Activated CD8-positive, alpha-beta memory T cell treated with anti-CD3 and anti-CD28 coated beads for 36 hours (primary cell): ENCODE results near the gene FSTL4. TPM values are rescaled to one million over a fixed set of nuclear protein-coding genes. Genes with fewer than 3 reads are reported as not detected.
"Not testable (repeated sequence)": the region's sequence is repeated elsewhere in the genome, so short reads cannot be mapped to it uniquely, and the experiment has no call there.

Source experiments
- CTCF ChIA-PET: fragments of 350-600 bp; sonication (Branson Sonifier 250); formaldehyde crosslinking; loops from one replicate; lab custom pipeline; 2021; ENCODE audit warnings: antibody characterized with exemption; lab: Charles Lee
- POLR2A ChIA-PET: fragments of 350-600 bp; sonication (Branson Sonifier 250); formaldehyde crosslinking; loops from one replicate; lab custom pipeline; 2021; ENCODE audit warnings: antibody characterized with exemption; lab: Charles Lee
- total RNA-seq, 2 experiments: library from RNA; stranded (reverse); gene quantifications; one replicate each; pipeline ENCODE4 v1.2.3, GENCODE V29; 2021

The FSTL4 gene
- total RNA-seq, 2 experiments from 2014 or later, result 0.30 TPM; not detected in 1

DNA sequence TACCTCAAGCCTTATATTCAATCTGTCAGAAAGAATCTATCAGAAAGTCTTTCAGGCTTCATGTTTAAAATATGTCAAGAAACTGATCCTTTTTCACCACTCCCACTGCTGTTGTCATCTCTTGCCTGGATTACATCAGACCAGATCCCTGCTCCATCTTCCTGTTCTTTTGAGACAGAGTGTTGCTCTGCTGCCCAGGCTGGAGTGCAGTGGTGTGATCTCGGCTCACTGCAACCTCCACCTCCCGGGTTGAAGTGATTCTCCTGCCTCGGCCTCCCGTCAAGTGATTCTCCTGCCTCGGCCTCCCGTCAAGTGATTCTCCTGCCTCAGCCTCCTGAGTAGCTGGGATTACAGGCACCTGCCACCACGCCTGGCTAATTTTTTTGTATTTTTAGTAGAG, 396.2 kb downstream of the FSTL4 start:
- CTCF ChIA-PET, POLR2A ChIA-PET: not testable (repeated sequence)

DNA sequence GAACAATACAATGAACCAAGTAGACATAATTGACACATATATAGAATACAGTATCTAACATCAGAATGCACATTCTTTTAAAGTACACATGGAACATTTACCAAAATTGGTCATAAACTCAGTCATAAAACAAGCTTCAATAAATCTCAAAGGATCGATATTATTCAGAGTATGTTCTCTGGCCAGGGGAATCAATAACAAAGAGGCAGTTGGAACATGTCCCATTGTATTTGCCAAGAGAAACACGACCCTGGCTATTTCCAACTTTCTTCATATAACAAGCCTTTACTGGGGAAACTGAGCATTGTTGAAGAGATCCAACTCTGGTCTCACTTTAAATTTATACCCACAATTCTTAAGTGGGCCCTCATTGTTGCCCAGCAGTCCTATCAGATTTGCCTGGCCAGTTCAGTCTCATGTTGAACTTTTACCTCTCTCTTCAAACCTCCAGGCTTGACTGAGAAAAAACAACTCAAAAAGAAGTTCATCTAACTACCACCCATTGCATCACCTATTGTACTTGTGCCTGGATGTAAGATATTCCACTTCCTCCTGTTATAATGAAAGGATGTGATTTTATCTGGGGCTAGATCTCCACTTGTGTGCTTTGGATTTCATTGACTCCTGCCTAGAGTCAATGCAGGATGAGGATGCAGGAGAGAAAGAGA, 398.1 kb downstream of the FSTL4 start:
- POLR2A ChIA-PET, result no interaction called here
- CTCF ChIA-PET, result no interaction called here

DNA sequence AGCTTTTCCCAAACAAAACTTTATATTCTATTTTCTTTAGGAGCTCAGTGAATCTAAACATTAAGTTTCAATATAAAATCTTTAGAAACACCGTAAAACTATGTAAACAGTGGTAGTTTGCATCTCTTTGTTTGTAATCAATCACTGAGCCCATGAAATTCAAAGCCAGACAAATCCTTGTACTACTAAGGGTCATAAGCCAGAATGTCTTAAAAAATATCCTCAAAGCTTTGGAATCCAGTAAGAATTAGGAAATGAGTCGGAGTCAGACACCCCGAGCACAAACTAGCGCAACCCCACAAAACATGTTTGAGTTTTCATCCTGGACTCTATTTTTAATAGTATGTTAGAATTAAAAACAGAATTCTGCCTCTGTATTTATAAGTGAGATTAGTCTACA, 406.7 kb downstream of the FSTL4 start:
- POLR2A ChIA-PET, result no interaction called here
- CTCF ChIA-PET, result no interaction called here

DNA sequence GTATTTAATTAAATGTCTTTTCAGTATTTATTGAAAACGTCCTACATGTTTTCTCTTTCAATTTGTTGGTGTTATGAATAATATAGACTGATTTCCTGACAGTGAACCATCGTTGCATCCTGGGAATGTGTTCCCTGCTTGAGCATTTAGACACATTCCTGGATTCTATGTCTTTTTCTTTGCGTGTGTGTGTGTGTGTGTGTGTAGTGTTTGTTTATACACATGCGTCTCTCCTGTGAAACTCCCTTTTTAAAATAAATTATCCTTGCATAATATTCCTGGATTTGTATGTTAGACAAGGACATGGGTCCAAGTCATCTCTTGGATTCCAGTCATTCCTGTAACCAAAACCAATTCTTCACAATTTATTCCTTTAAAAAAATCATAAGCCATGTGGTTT, 407.1 kb downstream of the FSTL4 start:
- ChIA-PET CTCF (no interaction called here), POLR2A (no interaction called here)

DNA sequence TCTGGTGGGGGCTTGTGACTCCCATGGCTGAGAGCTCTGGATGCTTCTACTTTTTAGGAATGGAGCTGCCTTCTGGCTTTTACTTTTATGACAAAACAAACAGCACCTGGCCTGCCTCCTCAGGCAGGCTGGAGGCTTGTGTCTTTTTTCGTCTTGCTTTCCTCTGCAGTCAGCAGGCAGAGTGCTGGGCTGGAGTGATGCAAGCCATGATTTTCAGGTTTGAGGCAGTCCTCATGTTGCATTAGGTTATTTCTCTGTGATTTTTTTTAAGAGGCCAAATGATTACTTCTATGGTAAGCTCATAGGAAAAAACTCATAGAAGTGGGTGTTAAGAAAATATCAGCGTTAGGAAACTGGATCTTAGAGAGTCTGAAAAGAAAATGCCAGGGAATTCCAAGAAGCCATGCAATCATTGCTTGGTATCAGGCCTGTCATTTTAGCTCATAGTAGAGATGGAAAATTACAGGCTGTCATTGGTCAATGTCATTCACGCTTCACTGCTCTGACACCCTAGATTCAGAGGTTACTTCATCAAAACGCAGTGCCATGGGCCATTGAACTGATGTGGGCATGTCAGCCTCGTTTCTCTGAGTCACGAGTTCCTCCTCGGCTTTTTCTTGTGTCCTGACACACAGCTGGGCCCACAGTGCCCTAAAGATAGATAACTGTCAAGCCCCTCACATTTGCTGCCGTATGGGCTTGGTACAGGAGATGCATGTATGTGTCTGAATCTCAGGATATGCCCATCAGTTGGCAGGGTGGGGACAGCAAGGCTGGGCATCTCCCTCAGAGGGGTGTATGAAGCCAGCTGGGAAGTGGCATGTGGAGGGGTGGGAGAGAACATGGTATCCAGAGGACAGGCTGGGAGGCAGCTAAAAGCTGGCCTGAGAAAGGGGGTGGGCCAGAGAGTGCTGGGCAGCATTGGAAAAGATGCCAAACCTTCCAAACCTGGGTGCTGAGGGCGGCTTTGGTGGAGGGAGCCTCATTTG, 408.7 kb downstream of the FSTL4 start:
- POLR2A ChIA-PET, result no interaction called here
- CTCF ChIA-PET, result no interaction called here

GRCh38 chr5:133202066-133202665, 410.2 kb downstream of the FSTL4 start:
- ChIA-PET CTCF (no interaction called here), POLR2A (no interaction called here)

DNA sequence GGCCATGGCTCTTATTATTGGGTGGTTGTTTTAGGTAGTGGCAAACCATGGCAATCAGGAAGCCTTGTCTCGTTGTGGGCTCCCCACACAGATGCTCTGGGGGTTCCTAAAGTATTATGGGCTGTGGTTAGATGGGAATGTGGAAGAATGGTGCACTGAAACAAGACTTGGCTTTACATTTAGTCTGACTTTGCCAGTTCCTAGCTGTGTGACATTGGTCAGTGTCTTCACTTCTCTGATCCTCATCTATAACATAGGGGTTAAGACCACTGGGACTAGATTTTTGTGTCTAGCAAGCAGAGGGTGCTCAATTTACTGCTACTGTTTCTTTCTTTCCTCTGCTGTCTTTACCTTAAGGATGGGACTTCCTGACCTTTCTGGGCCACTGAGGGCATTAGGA, 411.0 kb downstream of the FSTL4 start:
- POLR2A ChIA-PET, result no interaction called here

DNA sequence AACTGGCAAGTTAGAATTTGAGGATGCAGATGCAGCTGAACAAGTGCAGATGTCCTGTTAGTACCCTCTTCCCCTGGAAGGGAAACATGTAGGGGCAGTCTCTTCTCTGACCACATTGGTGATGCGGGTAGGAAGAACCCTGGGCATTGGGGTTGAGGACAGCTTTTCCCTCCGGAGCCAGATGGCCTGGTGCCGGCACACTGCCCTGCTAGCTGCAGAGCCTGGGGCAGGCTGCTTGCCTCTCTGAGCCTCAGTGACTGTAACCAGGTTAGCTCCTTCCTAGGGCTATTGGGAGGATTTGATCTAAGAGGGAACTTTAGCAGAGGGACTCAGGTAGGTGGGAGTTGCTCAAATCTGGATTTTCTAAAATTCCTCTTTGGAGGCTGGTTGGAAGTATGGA, 412.1 kb downstream of the FSTL4 start:
- POLR2A ChIA-PET, result no interaction called here
- CTCF ChIA-PET, result no interaction called here

More for the DNA sequence above, 411.0 kb downstream of the FSTL4 start:
- CTCF ChIA-PET, result no interaction called here

GRCh38 chr5:133199417-133200178, 412.7 kb downstream of the FSTL4 start:
- POLR2A ChIA-PET, result no interaction called here

DNA sequence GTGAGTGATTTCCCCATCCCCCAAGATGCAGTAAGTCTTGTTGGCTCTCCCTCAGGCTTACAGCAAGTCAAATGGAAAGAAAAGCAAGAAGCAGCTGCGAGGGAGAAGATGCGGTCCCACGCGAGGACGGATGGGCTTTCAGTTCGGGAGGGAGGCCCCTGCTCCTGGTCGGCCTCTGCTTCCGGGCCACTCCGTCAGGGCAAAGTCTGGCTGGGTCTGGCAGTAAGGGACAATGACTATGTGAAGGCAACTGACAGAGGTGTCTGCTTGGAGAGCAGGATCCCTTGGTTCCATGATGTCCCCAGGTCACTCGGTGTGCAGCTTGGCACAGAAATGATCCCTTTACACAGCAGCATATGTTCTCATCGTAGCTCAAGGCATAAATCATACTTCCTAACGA, 413.8 kb downstream of the FSTL4 start:
- POLR2A ChIA-PET, result no interaction called here
- CTCF ChIA-PET, result interaction anchor here (0.5 kb wide), 1 partner anchor 61 kb away, joined by 3 read pairs; no protein-coding TSS in a partner anchor

More at GRCh38 chr5:133199417-133200178, 412.7 kb downstream of the FSTL4 start:
- CTCF ChIA-PET, result no interaction called here

GRCh38 chr5:133196441-133197085, 415.8 kb downstream of the FSTL4 start:
- POLR2A ChIA-PET, result no interaction called here
- CTCF ChIA-PET, result interaction anchor here (0.7 kb wide), 1 partner anchor 67 kb away, joined by 4 read pairs; no protein-coding TSS in a partner anchor

DNA sequence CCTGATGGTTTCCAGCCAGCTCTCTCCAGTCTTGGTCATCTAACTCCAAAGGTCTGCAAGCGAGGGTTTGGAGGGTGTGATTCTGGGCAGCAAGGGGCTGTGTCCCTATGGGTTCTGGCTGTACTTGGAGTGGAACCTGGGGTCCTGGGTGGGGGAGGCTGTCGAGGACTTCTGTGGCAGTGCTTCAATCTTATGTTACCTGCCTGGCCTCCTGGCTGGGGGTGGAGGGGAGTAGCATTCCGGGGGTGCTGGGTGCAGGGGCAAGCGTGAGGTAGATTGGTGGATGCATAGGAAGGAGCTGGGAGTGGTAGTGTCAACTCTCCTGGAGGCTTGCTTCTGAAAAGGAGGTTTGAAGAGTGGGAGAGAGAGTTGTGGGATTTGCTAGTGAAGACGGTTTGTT, 417.1 kb downstream of the FSTL4 start:
- POLR2A ChIA-PET, result no interaction called here
- CTCF ChIA-PET, result no interaction called here

DNA sequence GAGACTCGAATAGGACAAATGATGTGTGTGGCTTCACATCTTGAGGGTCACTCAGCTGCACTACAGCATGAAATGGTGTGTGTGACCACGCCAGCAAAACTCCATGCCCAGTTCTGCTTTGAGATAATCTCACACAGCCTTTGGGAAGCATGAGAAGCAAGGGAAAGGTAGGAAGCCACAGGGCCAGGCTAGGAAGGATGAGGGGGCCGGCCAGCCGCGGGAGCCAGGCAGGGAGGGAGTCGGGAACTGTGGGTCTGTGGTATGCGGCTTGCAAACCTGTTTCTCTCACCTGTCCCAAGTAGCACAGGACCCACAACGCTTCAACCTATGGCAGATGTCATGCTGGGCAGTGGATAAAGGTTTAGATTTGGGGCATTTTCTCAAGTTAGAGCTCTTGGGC, 418.5 kb downstream of the FSTL4 start:
- ChIA-PET POLR2A (no interaction called here), CTCF (no interaction called here)

GRCh38 chr5:133192716-133193115, 419.6 kb downstream of the FSTL4 start:
- ChIA-PET CTCF (no interaction called here), POLR2A (no interaction called here)

- POLR2A ChIA-PET, result no interaction called here
- CTCF ChIA-PET, result no interaction called here
Measured at GRCh38 chr5:133189881-133190280, 422.5 kb downstream of the FSTL4 start.

DNA sequence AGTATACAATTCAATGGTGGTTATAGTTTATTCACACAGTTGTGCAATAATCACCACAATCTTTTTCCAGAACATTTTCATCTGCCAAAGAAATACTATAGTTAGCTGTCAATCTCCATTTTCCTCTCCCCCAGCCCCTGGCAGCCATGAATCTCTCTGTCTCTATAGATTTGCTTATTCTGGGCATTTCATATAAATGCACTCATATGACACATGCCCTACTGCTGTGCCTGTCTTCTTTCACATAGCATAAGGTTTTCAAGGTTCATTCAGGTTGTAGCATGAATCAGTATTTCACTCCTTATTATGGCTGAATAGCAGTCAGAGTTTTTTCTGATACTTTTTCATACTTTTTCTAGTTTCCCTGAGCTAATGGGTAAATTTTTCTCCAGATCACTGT, 432.9 kb downstream of the FSTL4 start:
- CTCF ChIA-PET, result no interaction called here

GRCh38 chr5:133170756-133171387, 441.5 kb downstream of the FSTL4 start:
- POLR2A ChIA-PET, result interaction anchor here (1.2 kb wide), 1 partner anchor 13 kb away, joined by 4 read pairs; no protein-coding TSS in a partner anchor
- CTCF ChIA-PET, result not testable (repeated sequence)

More for the DNA sequence above, 432.9 kb downstream of the FSTL4 start:
- POLR2A ChIA-PET, result no interaction called here

GRCh38 chr5:133164759-133165158, 447.6 kb downstream of the FSTL4 start:
- ChIA-PET POLR2A (no interaction called here), CTCF (no interaction called here)
